Activated naive CD8-positive, alpha-beta T cell treated with anti-CD3 and anti-CD28 coated beads, Interleukin-2, amount 50 U/mL, for 24 hours (primary cell): ENCODE measurements around the gene MYT1.

ENCODE experiments used
- ATAC-seq: fragments of 150-1000 bp; cut with Tn5 transposase; one replicate; pipeline ENCODE4 v1.10.0; 2021
- DNase-seq: peaks from one replicate; pipeline ENCODE4 v3.0.0; 2021
- H3K27ac Mint-ChIP-seq: one replicate; pipeline ENCODE4 v1.8.0; 2021; ENCODE audit warnings: mild to moderate bottlenecking, mixed read lengths
- H3K27me3 Mint-ChIP-seq: one replicate; pipeline ENCODE4 v1.8.0; 2021; ENCODE audit warnings: mixed read lengths
- H3K36me3 Mint-ChIP-seq: one replicate; pipeline ENCODE4 v1.8.0; 2021; ENCODE audit warnings: low read depth, mixed read lengths
- H3K4me1 Mint-ChIP-seq: one replicate; pipeline ENCODE4 v1.8.0; 2021; ENCODE audit warnings: mixed read lengths
- H3K4me3 Mint-ChIP-seq: one replicate; pipeline ENCODE4 v1.8.0; 2021; ENCODE audit warnings: mild to moderate bottlenecking, moderate library complexity, mixed read lengths
- H3K9me3 Mint-ChIP-seq: one replicate; pipeline ENCODE4 v1.8.0; 2021; ENCODE audit warnings: mixed read lengths

Gene MYT1

DNA sequence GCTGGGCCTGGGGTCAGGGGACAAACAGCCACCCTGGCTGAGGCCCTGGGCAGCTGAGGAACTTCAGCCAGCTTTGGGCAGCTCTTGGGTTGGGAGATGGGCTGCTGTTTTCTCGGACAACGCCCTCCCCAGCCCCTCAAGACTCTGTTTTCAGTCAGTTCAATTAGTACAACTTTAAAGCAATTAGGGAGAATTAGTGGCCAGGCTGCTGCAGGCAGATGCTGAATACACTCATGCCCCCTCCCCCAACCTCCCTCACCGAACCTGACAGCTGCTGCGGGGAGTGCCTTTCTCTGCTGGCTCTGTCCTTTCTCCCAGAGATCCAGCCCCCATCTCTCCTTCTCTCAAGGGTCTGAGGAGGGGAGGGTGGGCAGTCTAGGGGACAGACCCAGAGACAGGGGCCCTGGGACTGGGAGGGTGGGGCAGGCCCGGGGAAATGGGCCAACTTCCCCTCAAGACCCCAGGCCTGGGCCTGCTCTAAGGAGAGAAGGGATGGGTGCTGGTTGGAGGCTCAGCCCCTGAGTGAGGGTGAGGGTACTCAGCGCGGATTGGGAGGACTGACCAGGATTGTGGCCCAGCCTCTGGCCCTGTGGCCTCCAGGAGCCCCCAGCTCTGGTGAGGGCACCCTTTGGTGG lies 17.8 kb upstream of the MYT1 start:
- DNase-seq: no peak
- Mint-ChIP-seq H3K4me3 (no peak overlapping the region), H3K9me3 (peaks cover 12% of the 10 kb centered on the region), H3K27me3 (peaks cover 4% of the 10 kb centered on the region), H3K4me1 (no peaks in the 10 kb centered on the region), H3K36me3 (peaks cover 4% of the 10 kb centered on the region), H3K27ac (no peak overlapping the region)
- ATAC-seq: no peak

DNA sequence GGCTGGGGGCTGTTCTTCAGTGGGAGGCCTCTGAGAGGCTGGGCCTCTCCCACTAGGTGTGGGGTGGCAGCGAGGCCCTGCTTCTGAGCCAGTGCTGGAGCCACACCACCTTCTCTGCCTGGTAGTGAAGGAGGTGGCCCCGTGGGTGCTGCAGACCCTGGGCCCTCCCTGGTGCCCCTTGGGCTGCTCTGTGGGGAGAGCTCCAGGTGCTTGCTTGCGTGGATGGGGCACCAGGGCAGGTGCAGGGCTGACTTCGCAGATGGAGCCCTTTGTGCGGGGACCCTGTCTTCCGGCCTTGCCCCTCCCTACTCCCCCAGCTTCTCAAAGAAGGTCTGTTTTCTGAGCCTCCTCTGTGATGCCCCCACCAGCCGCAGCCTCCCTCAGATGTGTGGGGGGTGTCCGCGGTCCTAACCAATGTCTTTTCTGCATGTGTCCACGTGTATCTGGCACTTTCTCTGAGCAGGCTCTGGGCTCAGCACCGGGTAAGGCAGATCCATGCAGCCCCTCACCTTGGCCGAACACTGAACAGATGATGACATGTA lies 17.2 kb upstream of the MYT1 start:
- no peak for DNase-seq
- no peak for ATAC-seq
- H3K4me1 Mint-ChIP-seq: no peaks in the 10 kb centered on the region
- H3K36me3 Mint-ChIP-seq: peaks cover 4% of the 10 kb centered on the region
- H3K27me3 Mint-ChIP-seq: peaks cover 4% of the 10 kb centered on the region
- peaks cover 12% of the 10 kb centered on the region for H3K9me3 Mint-ChIP-seq
- H3K4me3 Mint-ChIP-seq: no peak overlapping the region
- H3K27ac Mint-ChIP-seq: no peak overlapping the region

- Mint-ChIP-seq H3K36me3 (peaks cover 4% of the 10 kb centered on the region), H3K4me3 (no peak overlapping the region), H3K27me3 (peaks cover 2% of the 10 kb centered on the region), H3K9me3 (peaks cover 12% of the 10 kb centered on the region), H3K27ac (no peak overlapping the region), H3K4me1 (no peaks in the 10 kb centered on the region)
- DNase-seq (no peak), ATAC-seq (no peak)
These were observed 15.7 kb upstream of the MYT1 start for GRCh38 chr20:64148581-64148980.

- no peak overlapping the region for H3K4me3 Mint-ChIP-seq
- ATAC-seq (no peak), DNase-seq (no peak)
- peaks cover 11% of the 10 kb centered on the region for H3K9me3 Mint-ChIP-seq
- H3K36me3 Mint-ChIP-seq: peaks cover 4% of the 10 kb centered on the region
- peaks cover 2% of the 10 kb centered on the region for H3K27me3 Mint-ChIP-seq
- no peak overlapping the region for H3K27ac Mint-ChIP-seq
- H3K4me1 Mint-ChIP-seq: no peaks in the 10 kb centered on the region
These were observed 15.1 kb upstream of the MYT1 start for GRCh38 chr20:64149141-64149540.

- H3K9me3 Mint-ChIP-seq: peaks cover 4% of the 10 kb centered on the region
- peaks cover 2% of the 10 kb centered on the region for H3K36me3 Mint-ChIP-seq
- H3K4me3 Mint-ChIP-seq: no peak overlapping the region
- H3K4me1 Mint-ChIP-seq: no peaks in the 10 kb centered on the region
- no peak overlapping the region for H3K27ac Mint-ChIP-seq
- ATAC-seq (no peak), DNase-seq (no peak)
- peaks cover 2% of the 10 kb centered on the region for H3K27me3 Mint-ChIP-seq
These were observed 14.3 kb upstream of the MYT1 start for GRCh38 chr20:64149809-64150560.

DNA sequence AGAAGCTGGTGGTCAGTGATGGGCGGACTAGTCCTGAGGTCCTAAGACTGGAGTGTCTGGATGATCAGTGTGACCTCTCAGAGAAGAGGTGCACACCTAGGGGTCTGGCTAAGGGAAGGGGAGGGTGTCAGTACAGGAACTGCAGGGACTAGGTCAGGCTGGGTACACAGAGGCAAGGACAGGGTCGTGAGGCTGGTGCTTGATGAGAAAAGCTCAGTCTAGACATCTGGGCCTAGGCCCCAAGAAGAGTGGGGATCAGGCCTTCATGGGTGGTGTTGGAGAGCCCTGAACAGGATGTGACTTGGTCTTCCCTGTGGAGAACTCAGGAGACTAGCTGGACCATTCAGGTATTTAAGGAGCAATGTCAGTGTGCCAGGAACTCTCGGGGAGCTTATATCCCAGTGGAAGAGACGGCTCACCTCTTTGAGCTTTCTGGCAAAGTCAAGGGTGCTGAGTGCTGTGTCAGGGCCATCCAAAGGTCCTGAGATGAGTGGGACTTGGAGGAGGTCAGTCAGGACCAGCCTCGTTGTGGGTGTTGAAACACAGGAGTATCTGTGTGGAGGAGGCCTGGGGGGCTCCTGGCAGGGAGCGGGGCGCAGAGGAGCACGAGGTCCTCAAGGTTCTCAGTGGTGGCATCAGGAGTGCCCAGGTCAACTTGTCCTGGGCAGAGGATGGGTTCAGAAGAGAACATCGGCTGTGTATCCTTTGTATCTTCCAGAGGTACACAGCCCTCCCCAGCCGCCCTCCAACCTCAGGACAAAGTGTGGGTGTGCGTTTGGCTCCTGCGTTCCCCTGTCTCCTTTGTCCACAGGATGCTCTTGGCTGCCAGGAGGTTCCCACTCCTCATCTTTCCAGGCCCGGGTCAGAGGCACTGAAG lies 13.3 kb upstream of the MYT1 start:
- no peak for ATAC-seq
- Mint-ChIP-seq H3K27ac (no peak overlapping the region), H3K9me3 (no peaks in the 10 kb centered on the region), H3K4me1 (no peaks in the 10 kb centered on the region), H3K27me3 (no peaks in the 10 kb centered on the region), H3K36me3 (no peaks in the 10 kb centered on the region), H3K4me3 (no peak overlapping the region)
- no peak for DNase-seq

- no peaks in the 10 kb centered on the region for H3K4me1 Mint-ChIP-seq
- H3K9me3 Mint-ChIP-seq: no peaks in the 10 kb centered on the region
- DNase-seq (no peak), ATAC-seq (no peak)
- H3K27me3 Mint-ChIP-seq: no peaks in the 10 kb centered on the region
- no peak overlapping the region for H3K27ac Mint-ChIP-seq
- no peak overlapping the region for H3K4me3 Mint-ChIP-seq
- no peaks in the 10 kb centered on the region for H3K36me3 Mint-ChIP-seq
These were observed 12.4 kb upstream of the MYT1 start for GRCh38 chr20:64151633-64152530.

DNA sequence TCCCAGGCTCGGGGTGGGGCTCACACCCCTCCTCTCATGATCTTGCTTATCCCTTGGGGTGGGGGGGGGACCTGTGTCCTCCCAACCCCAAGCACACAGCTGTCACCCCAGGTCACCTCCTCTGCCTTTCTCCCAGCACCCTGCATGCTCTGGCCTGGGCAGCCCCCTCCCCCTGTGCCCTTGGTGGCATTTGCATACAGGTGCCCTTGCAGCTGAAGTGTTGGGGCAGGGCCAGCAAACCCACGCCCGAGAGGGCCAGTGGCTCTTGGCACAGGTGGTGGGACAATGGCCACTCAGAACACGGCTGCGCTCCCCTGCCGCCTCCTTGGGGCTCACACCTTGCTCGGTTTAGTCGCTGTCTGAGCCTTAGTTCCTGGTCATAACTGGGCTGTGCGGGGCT lies 11.3 kb upstream of the MYT1 start:
- H3K27ac Mint-ChIP-seq: no peak overlapping the region
- H3K4me1 Mint-ChIP-seq: no peaks in the 10 kb centered on the region

DNA sequence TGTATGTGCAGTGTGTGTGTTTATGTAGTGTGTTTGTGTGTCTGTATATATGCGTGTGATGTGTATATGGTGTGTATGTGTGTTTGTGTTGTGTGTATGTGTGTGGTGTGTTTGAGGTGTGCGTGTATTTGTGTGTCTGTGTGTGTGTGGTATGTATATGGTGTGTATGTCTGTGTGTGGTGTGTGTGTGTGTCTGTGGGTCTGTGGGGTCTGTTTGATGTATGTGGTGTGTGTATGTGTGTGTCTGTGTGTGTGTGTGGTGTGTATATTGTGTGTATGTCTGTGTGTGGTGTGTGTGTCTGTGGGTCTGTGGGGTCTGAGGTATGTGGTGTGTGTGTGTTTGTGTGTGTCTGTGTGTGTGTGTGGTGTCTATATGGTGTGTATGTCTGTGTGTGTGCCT lies 10.8 kb upstream of the MYT1 start:
- DNase-seq (no peak), ATAC-seq (no peak)
- no peaks in the 10 kb centered on the region for H3K36me3 Mint-ChIP-seq
- H3K27ac Mint-ChIP-seq: no peak overlapping the region
- H3K4me1 Mint-ChIP-seq: no peaks in the 10 kb centered on the region
- H3K4me3 Mint-ChIP-seq: no peak overlapping the region
- no peaks in the 10 kb centered on the region for H3K9me3 Mint-ChIP-seq
- H3K27me3 Mint-ChIP-seq: no peaks in the 10 kb centered on the region

More for the DNA sequence above, 11.3 kb upstream of the MYT1 start:
- H3K36me3 Mint-ChIP-seq: no peaks in the 10 kb centered on the region
- no peaks in the 10 kb centered on the region for H3K27me3 Mint-ChIP-seq
- no peaks in the 10 kb centered on the region for H3K9me3 Mint-ChIP-seq
- no peak for DNase-seq
- ATAC-seq: no peak
- H3K4me3 Mint-ChIP-seq: no peak overlapping the region

DNA sequence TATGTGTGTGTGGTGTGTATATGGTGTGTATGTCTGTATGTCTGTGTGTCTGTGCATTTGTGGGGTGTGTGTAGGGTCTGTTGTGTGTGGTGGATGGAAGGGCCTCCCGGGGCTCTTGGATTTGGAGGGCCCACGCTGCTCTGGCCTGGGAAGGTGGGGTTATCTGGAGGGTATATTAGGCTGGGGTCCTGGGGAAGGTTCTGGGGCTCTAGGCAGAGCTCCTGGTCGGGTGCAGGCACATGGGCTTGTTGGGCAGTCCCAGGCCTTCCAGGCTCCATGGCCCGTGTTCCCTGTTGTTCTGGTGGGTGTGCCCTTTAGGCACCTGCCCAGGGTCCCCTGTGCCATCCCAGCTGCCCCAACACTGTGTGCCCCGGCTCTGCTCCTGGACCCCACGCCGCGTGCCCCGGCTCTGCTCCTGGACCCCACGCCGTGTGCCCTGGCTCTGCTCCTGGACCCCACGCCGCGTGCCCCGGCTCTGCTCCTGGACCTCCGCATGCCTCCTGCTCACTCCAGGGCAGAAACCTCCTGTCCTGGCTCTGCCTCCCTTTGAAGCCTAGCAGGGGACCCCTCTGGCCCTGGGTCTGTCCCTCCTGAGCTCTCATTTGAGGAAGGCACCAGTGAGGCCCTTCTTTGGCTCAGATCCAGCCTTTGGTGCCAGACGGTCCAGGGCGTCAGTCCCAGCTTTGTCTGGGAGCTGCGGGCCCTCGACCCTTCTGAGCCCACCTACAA lies 10.2 kb upstream of the MYT1 start:
- Mint-ChIP-seq H3K27ac (no peak overlapping the region), H3K27me3 (peaks cover 2% of the 10 kb centered on the region), H3K4me1 (no peaks in the 10 kb centered on the region), H3K4me3 (no peak overlapping the region), H3K9me3 (no peaks in the 10 kb centered on the region), H3K36me3 (no peaks in the 10 kb centered on the region)
- DNase-seq: no peak
- ATAC-seq: no peak

GRCh38 chr20:64154590-64155257 lies 9.5 kb upstream of the MYT1 start:
- no peak for ATAC-seq
- no peak for DNase-seq
- no peak overlapping the region for H3K4me3 Mint-ChIP-seq
- no peaks in the 10 kb centered on the region for H3K9me3 Mint-ChIP-seq
- peaks cover 7% of the 10 kb centered on the region for H3K27me3 Mint-ChIP-seq
- H3K4me1 Mint-ChIP-seq: no peaks in the 10 kb centered on the region
- H3K36me3 Mint-ChIP-seq: no peaks in the 10 kb centered on the region
- H3K27ac Mint-ChIP-seq: no peak overlapping the region

DNA sequence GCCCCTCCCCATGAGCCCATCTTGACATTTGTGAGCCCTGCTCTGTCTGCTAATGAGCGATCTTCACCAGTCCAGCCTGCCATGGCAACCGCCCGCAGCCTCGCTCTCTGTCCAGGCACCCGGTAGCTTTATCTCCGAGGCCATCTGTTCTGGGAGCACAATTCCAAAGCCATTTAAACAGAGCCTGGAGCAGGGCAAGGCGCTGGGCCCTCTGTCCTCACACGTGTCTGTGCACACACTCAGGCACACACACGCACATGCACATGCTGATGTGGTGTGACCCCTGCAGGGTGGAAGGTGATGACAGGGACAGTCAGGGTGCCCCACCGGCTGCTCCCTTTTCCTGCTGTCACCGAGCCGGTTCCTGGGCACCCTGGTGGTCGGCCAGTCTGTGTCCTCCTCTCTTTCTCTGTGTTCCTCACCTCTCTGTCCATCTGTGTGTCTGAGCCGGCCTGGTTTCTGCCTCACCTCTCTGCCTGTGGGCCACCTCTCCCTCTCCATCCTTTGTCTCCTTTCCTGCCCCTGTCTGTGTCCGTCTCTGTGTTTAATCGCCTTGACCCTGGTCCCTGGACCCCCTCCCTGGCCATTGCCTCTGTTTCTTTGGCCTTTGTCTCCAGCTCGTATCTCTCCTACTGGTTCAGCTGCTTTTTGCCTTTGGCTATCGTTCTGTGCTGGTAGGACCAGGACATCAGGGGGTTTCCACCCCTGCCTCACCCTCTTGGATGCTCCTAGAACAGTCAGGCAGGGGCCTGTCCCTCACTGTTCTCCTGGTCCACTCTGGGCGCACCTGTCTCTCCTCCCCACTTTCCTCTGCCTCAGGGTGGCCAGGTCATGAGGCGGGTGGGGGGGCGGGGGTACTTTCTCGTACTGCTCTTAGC lies 8.8 kb upstream of the MYT1 start:
- DNase-seq (no peak), ATAC-seq (no peak)
- Mint-ChIP-seq H3K36me3 (no peaks in the 10 kb centered on the region), H3K27me3 (peaks cover 11% of the 10 kb centered on the region), H3K9me3 (no peaks in the 10 kb centered on the region), H3K27ac (no peak overlapping the region), H3K4me3 (no peak overlapping the region), H3K4me1 (no peaks in the 10 kb centered on the region)
